K562 (cell line): ENCODE measurements around the gene RGS14.

Experiments
- CHD4 ChIP-seq: fragments of 200-600 bp; sonication (generic); IDR thresholded peaks from 3 replicates; pipeline ENCODE4 v1.6.1; 2012; ENCODE audit warnings: low read depth, mild to moderate bottlenecking, mixed read lengths, low read length, inconsistent platforms; ENCODE audit not compliant: insufficient read depth, insufficient replicate concordance, poor library complexity, severe bottlenecking
- SETDB1 ChIP-seq: IDR thresholded peaks from one replicate; pipeline ENCODE4 v1.6.1; 2012; ENCODE audit warnings: low read length, control low read depth, inconsistent platforms
- SRSF9 ChIP-seq: fragments of 200-400 bp; formaldehyde crosslinking; IDR thresholded peaks from 2 replicates; pipeline ENCODE4 v1.6.1; 2017; ENCODE audit warnings: low read depth, low read length, borderline replicate concordance
- ZNF282 ChIP-seq: sonication (generic); formaldehyde crosslinking; IDR thresholded peaks from 2 replicates; pipeline ENCODE4 v1.8.1; 2023; ENCODE audit warnings: missing genetic modification reagents

GRCh38 chr5:177399997-177400868 is 42.5 kb downstream of the RGS14 start, which contains the start of gene PFN3:
- TF ChIP-seq ZNF282 (CRISPR knock-in tag) = no peak
- no peak for TF ChIP-seq SETDB1
- TF ChIP-seq CHD4 = no peak
- TF ChIP-seq SRSF9 = no peak
